ENCODE data around the gene RCAN1. TPM values are rescaled to one million over a fixed set of nuclear protein-coding genes. Genes with fewer than 3 reads are reported as not detected.

The RCAN1 gene
- total and polyA plus RNA-seq, 2 of the 13 experiments (the other 11 are each of a cell fraction or from before 2014, with no cell fraction given): 9.4 to 34.1 TPM

GRCh38 chr21:34510148-34511142, 104.5 kb downstream of the RCAN1 start (continued):
- TF ChIP-seq HMGXB4 (CRISPR knock-in tag; IDR thresholded peaks at IDR 0.05; ENCODE audit: borderline replicate concordance in 1 of 2, low read depth in 1 of 2): peak; percentile 60 to 63; a peak in 2 of 4 replicates
- TF ChIP-seq YY1 (IDR thresholded peaks at IDR 0.05; ENCODE audit: insufficient read depth, insufficient replicate concordance, low read depth, low read length): peak; percentile 26
- no peak for TF ChIP-seq ETV6 (CRISPR knock-in tag; conservative IDR thresholded peaks at IDR 0.05)
- TF ChIP-seq NCOR1 (IDR thresholded peaks at IDR 0.05; ENCODE audit: borderline replicate concordance, low read length): no peak
- TF ChIP-seq REPIN1 (CRISPR knock-in tag; IDR thresholded peaks at IDR 0.05; ENCODE audit: borderline replicate concordance, low read depth): peak; percentile 63; the same call in 1 of the 2 replicates
- no peak for TF ChIP-seq ZNF550 (CRISPR knock-in tag; IDR thresholded peaks at IDR 0.05; ENCODE audit: borderline replicate concordance)
- TF ChIP-seq TFAP4 (IDR thresholded peaks at IDR 0.05; ENCODE audit: borderline replicate concordance, low read depth): peak; percentile 35; the same call in 1 of the 2 replicates
- TF ChIP-seq SMC3 (IDR thresholded peaks at IDR 0.05; ENCODE audit: low read length): peak; percentile 92
- no peak for TF ChIP-seq RELA (CRISPR knock-in tag; IDR thresholded peaks at IDR 0.05)
- no peak for TF ChIP-seq RNF2 (conservative IDR thresholded peaks at IDR 0.05; ENCODE audit: low read depth)
- TF ChIP-seq GABPB1 (CRISPR knock-in tag; IDR thresholded peaks at IDR 0.05): peak; percentile 15; the same call in 1 of the 2 replicates
- no peak for TF ChIP-seq ZNF20 (CRISPR knock-in tag; IDR thresholded peaks at IDR 0.05)
- TF ChIP-seq ZC3H13 (CRISPR knock-in tag; IDR thresholded peaks at IDR 0.05): no peak
- TF ChIP-seq, protein P1, sequence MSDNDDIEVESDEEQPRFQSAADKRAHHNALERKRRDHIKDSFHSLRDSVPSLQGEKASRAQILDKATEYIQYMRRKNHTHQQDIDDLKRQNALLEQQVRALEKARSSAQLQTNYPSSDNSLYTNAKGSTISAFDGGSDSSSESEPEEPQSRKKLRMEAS (IDR thresholded peaks at IDR 0.05): peak; percentile 25; the same call in 1 of the 2 replicates
- no peak for TF ChIP-seq ZNF7 (CRISPR knock-in tag; IDR thresholded peaks at IDR 0.05)
- peak; percentile 18; the same call in 1 of the 2 replicates for TF ChIP-seq ELF1 (CRISPR knock-in tag; IDR thresholded peaks at IDR 0.05)
- TF ChIP-seq SP2 (CRISPR knock-in tag; IDR thresholded peaks at IDR 0.05): no peak
- no peak for TF ChIP-seq ZNF839 (CRISPR knock-in tag; IDR thresholded peaks at IDR 0.05; ENCODE audit: borderline replicate concordance)
- TF ChIP-seq PHF20 (CRISPR knock-in tag; IDR thresholded peaks at IDR 0.05): no peak
- peak; percentile 42; the same call in 1 of the 2 replicates for TF ChIP-seq THRA (CRISPR knock-in tag; IDR thresholded peaks at IDR 0.05; ENCODE audit: borderline replicate concordance)

Data from HepG2 (cell line).